Left lung (tissue), 10 donors: ENCODE results near the gene HSPA4L. TPM values are rescaled to one million over a fixed set of nuclear protein-coding genes. Genes with fewer than 3 reads are reported as not detected.

Source experiments
- ATAC-seq: fragments of 200-7000 bp; cut with Tn5 transposase; one replicate; pipeline ENCODE4 v1.9.1; 2020; ENCODE audit warnings: moderate library complexity
- DNase-seq, 4 donors: peaks; one replicate each; pipeline ENCODE4 v3.0.0-alpha.2; 2013 to 2020
- H3K27ac ChIP-seq, 2 donors: fragments of 200-600 bp; sonication (generic) in 1 of 2; one replicate each; pipeline versions ENCODE4 v1.5.0 to v1.8.0; 2020 to 2021
- H3K27me3 ChIP-seq, 2 donors: fragments of 200-600 bp; sonication (generic) in 1 of 2; one replicate each; pipeline versions ENCODE4 v1.5.0 to v1.8.0; 2020 to 2021
- H3K36me3 ChIP-seq, 2 donors: fragments of 200-600 bp; sonication (generic) in 1 of 2; one replicate each; pipeline versions ENCODE4 v1.5.0 to v1.8.0; 2020 to 2021
- H3K4me1 ChIP-seq, 2 donors: fragments of 200-600 bp; one replicate each; pipeline ENCODE4 v1.8.0; 2021
- H3K4me3 ChIP-seq, 2 donors: fragments of 200-600 bp; sonication (generic) in 1 of 2; one replicate each; pipeline versions ENCODE4 v1.5.0 to v1.8.0; 2020 to 2021; ENCODE audit warnings: mild to moderate bottlenecking in 1 of 2
- H3K9me3 ChIP-seq, 2 donors: fragments of 200-600 bp; sonication (generic) in 1 of 2; one replicate each; pipeline versions ENCODE4 v1.5.0 to v1.8.0; 2020 to 2021
- intact Hi-C, 2 donors: fragments of 100-400 bp; cut with DNase I; formaldehyde crosslinking; loops; one replicate each; pipeline versions ENCODE4 v1.11.2 to v1.14.2; 2022
- polyA plus RNA-seq, 6 donors: library from polyadenylated mRNA; unstranded; fragments of 120-200 nt; gene quantifications; one replicate each; pipeline ENCODE4 v1.2.1, GENCODE V29; 2013; ENCODE audit not compliant: insufficient read length in 6 of 6
- total RNA-seq, 2 donors: library from RNA; stranded (reverse); fragmentation: NEBNext Ultra II Directional; extraction: Animal tissue kit (Norgen Biotek cat#: 25700); gene quantifications; one replicate each; pipeline ENCODE4 v1.2.1, GENCODE V29; 2021
- TF ChIP-seq, protein P1 (sequence below), 2 donors: fragments of 200-600 bp; sonication (generic) in 1 of 2; IDR thresholded peaks; one replicate each; pipeline versions ENCODE4 v1.5.0 to v1.8.0; 2021; ENCODE audit warnings: antibody characterized with exemption in 2 of 2
- donor health status: DM: no; HTN: yes; CAD: no.
- donor health status: DM: no; HTN: no; CAD: no.

The HSPA4L gene
- total and polyA plus RNA-seq, 8 donors = 6.1 to 201 (median 8.0) TPM

- ATAC-seq (no peak), DNase-seq (no peak)
- H3K27ac ChIP-seq = no peak overlapping the region
- TF ChIP-seq, protein P1, sequence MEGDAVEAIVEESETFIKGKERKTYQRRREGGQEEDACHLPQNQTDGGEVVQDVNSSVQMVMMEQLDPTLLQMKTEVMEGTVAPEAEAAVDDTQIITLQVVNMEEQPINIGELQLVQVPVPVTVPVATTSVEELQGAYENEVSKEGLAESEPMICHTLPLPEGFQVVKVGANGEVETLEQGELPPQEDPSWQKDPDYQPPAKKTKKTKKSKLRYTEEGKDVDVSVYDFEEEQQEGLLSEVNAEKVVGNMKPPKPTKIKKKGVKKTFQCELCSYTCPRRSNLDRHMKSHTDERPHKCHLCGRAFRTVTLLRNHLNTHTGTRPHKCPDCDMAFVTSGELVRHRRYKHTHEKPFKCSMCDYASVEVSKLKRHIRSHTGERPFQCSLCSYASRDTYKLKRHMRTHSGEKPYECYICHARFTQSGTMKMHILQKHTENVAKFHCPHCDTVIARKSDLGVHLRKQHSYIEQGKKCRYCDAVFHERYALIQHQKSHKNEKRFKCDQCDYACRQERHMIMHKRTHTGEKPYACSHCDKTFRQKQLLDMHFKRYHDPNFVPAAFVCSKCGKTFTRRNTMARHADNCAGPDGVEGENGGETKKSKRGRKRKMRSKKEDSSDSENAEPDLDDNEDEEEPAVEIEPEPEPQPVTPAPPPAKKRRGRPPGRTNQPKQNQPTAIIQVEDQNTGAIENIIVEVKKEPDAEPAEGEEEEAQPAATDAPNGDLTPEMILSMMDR (IDR thresholded peaks at IDR 0.05) = no peak
- peaks cover 0 to 51% of the 10 kb centered on the region in 2 donors for H3K9me3 ChIP-seq
- no peaks in the 10 kb centered on the region for H3K4me1 ChIP-seq
- intact Hi-C loops = no loop called here
- no peaks in the 10 kb centered on the region for H3K36me3 ChIP-seq
- H3K4me3 ChIP-seq = no peak overlapping the region
- no peaks in the 10 kb centered on the region for H3K27me3 ChIP-seq
Measured at GRCh38 chr4:127846765-127847164, 64.6 kb downstream of the HSPA4L start.

DNA sequence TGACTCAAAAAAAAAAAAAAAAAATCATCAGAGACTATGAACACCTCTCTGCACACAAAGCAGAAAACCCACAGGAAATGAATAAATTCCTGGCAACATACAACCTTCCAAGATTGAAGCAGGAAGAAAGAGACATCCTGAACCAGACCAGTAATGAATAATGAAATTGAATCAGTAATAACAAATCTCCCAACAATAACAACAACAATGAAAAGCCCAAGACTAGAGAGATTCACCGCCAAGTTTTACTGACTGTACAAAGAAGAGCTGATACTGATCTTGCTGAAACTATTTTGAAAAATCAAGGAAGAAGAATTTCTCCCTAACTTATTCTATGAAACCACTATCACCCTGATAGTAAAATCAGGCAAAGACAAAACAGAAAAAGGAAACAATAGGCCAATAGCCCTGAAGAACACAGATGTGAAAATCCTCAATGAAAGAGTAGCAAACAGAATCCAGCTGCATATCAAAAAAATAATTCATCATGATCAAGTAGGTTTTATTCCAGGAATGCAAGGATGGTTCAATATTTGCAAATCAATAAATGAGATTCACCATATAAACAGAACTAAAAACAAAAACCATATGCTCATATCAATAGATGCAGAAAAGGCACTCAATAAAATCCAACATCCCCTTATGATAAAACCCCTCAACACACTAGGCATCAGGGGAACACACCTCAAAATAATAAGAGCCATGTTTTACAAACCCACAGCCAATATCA lies 67.5 kb downstream of the HSPA4L start:
- ATAC-seq = no peak
- Histone ChIP-seq H3K36me3 (no peaks in the 10 kb centered on the region), H3K4me1 (no peaks in the 10 kb centered on the region), H3K4me3 (no peak overlapping the region), H3K9me3 (peaks cover 0 to 65% of the 10 kb centered on the region in 2 donors), H3K27ac (no peak overlapping the region), H3K27me3 (no peaks in the 10 kb centered on the region)
- DNase-seq = no peak
- intact Hi-C loops = no loop called here
- TF ChIP-seq, protein P1 (IDR thresholded peaks at IDR 0.05) = no peak

DNA sequence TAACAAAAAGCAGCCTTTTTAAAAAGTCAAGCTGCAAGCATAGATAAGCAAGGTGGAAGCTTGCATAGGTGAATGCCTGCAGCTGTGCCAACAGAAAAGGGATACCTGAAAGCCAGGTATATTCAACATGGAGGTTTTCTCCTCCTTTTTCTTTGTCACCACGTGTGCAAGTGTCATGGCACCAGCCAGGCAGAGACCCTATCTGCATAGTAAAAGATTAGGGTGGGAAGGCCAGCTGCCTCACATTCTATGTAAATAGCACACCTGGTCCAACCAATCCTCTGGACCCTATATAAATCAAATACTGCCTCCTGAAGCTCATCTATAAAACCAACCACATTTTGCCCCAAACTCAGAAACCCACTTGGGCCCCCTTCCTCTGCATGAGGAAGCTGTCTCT lies 70.5 kb downstream of the HSPA4L start:
- TF ChIP-seq, protein P1 (IDR thresholded peaks at IDR 0.05) = no peak
- peaks cover 0 to 7% of the 10 kb centered on the region in 2 donors for H3K4me1 ChIP-seq
- H3K4me3 ChIP-seq = no peak overlapping the region
- peaks cover 0 to 51% of the 10 kb centered on the region in 2 donors for H3K9me3 ChIP-seq
- H3K27ac ChIP-seq = no peak overlapping the region
- H3K36me3 ChIP-seq = no peaks in the 10 kb centered on the region
- DNase-seq = no peak
- intact Hi-C loops = no loop called here
- no peak for ATAC-seq
- no peaks in the 10 kb centered on the region for H3K27me3 ChIP-seq

DNA sequence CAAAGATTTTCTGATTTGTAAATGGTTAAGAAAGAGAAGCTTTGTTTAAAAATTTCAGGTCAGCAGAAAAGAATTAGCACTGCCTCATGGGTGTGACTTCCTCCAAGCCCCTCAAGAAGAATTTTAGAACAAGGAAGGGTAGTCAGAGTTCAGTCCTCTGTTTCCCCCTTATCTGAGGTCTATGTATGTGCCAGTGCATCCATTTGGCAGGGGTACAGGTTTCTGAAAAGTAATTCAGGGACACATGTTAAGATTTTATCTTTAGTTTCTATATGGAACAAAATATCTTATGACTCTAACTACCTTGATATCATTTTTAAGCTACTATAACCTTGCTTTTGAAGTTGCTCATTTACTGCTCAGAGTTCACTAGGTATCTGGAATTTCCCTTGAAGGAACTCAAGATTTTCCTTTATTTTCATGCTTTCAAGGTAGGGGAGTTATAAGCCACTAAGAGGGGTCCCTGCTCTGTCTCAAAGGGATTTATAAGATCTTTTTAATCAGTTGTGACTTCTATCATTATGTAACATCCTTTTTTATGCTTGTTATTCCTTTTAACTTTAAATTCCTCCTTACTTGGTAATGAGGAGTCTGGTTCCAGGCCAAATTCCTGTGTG lies 74.2 kb downstream of the HSPA4L start:
- peaks cover 0 to 28% of the 10 kb centered on the region in 2 donors for H3K9me3 ChIP-seq
- no peak overlapping the region for H3K4me3 ChIP-seq
- peaks cover 0 to 7% of the 10 kb centered on the region in 2 donors for H3K4me1 ChIP-seq
- no peaks in the 10 kb centered on the region for H3K36me3 ChIP-seq
- TF ChIP-seq, protein P1 (IDR thresholded peaks at IDR 0.05) = no peak
- H3K27me3 ChIP-seq = no peaks in the 10 kb centered on the region
- DNase-seq = no peak
- no peak overlapping the region for H3K27ac ChIP-seq
- ATAC-seq = no peak
- intact Hi-C loops = no loop called here

DNA sequence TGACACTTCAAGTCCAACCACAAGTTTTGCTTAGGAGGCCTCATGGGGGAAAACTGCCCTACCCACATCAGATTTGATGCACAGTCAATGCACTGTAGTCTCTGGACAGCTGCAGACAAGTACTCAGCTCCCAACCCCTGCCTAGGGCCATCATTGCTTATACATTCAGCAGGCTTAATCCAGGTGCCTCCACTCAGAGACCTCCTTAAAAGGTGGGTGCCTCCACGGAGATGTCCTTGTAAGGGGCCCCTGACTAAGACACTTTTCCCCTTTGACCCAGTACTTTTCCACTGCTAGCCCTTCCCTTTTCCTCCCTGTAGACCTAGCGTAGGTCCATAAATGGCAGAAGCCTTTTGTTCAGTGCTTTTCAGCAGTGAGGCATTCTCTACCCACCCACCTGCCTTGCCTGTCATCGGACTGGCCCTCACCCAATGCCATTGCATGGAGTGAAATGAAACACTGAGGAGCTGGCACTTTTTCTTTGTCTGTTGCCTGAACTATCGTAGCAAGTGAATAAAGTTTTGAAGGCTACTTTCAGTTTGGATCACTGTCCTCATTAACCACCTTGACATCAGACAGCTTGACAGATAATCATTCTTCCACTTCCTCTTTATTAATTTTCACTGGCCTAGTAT lies 74.8 kb downstream of the HSPA4L start:
- no peak for DNase-seq
- H3K36me3 ChIP-seq = no peaks in the 10 kb centered on the region
- intact Hi-C loops = no loop called here
- no peaks in the 10 kb centered on the region for H3K27me3 ChIP-seq
- ATAC-seq = peak; percentile 73
- TF ChIP-seq, protein P1 (IDR thresholded peaks at IDR 0.05) = no peak
- no peak overlapping the region for H3K4me3 ChIP-seq
- peaks cover 0 to 7% of the 10 kb centered on the region in 2 donors for H3K4me1 ChIP-seq
- H3K9me3 ChIP-seq = peaks cover 0 to 25% of the 10 kb centered on the region in 2 donors
- H3K27ac ChIP-seq = no peak overlapping the region
